Prostate gland (tissue), 2 donors: ENCODE data around the gene FBXL19.

ENCODE experiments used
- CTCF ChIP-seq, 4 experiments: fragments of 200-600 bp in 2 of 4; fragments of 450-650 bp in 2 of 4; sonication (generic) in 2 of 4; IDR thresholded peaks; 1 replicate in 3 of 4; 2 replicates in 1 of 4; pipeline ENCODE4 v1.5.1; 2016 to 2019; ENCODE audit warnings: antibody characterized with exemption in 4 of 4, mild to moderate bottlenecking in 2 of 4, moderate library complexity in 2 of 4
- POLR2AphosphoS5 ChIP-seq: sonication (generic); formaldehyde crosslinking; IDR thresholded peaks from one replicate; pipeline ENCODE4 v1.6.1; 2017; ENCODE audit warnings: antibody characterized with exemption

GRCh38 chr16:30979170-30980022 lies 56.0 kb downstream of the FBXL19 start:
- TF ChIP-seq CTCF (IDR thresholded peaks at IDR 0.05): no peak
- no peak for TF ChIP-seq POLR2AphosphoS5
